ENCODE measurements around the gene SPIB.
A peak's percentile ranks its signal among the peaks of the same experiment; 100 is the strongest.

Gene SPIB

GRCh38 chr19:50418176-50419021 lies at the start of gene SPIB:
Gene SPIB, plus strand, starts transcription at chr19:50418938. Its CDS starts 25 bp downstream, at chr19:50418963.
- FAIRE-seq: no peak
- no peak for DNase-seq (ENCODE audit: insufficient read length, low spot score)

- FAIRE-seq: no peak
- no peak for DNase-seq (ENCODE audit: insufficient read length, low spot score)
Measured at GRCh38 chr19:50371914-50372475, 46.7 kb upstream of the SPIB start.

- peak; percentile 93 for FAIRE-seq
- DNase-seq (ENCODE audit: insufficient read length, low spot score): peak; percentile 83
Measured at GRCh38 chr19:50376166-50377050, 42.3 kb upstream of the SPIB start, which contains the start of gene NR1H2. Gene NR1H2, plus strand, starts transcription at chr19:50376457. Its CDS starts 1,149 bp downstream, at chr19:50377606.

GRCh38 chr19:50377051-50377461 lies 41.7 kb upstream of the SPIB start:
- FAIRE-seq: no peak
- DNase-seq (ENCODE audit: insufficient read length, low spot score): no peak

- DNase-seq (ENCODE audit: insufficient read length, low spot score): no peak
- FAIRE-seq: no peak
Measured at GRCh38 chr19:50377517-50377916, 41.2 kb upstream of the SPIB start.

GRCh38 chr19:50378169-50378862 lies 40.4 kb upstream of the SPIB start:
- no peak for FAIRE-seq
- no peak for DNase-seq (ENCODE audit: insufficient read length, low spot score)

- DNase-seq (ENCODE audit: insufficient read length, low spot score): no peak
- no peak for FAIRE-seq
Measured at GRCh38 chr19:50378863-50379236, 39.9 kb upstream of the SPIB start.

GRCh38 chr19:50379602-50380001 lies 39.1 kb upstream of the SPIB start:
- FAIRE-seq: no peak
- DNase-seq (ENCODE audit: insufficient read length, low spot score): no peak

GRCh38 chr19:50380137-50380536 lies 38.6 kb upstream of the SPIB start:
- FAIRE-seq (no peak), DNase-seq (ENCODE audit: insufficient read length, low spot score) (no peak)

GRCh38 chr19:50380751-50381151 lies 38.0 kb upstream of the SPIB start:
- FAIRE-seq: no peak
- no peak for DNase-seq (ENCODE audit: insufficient read length, low spot score)

- FAIRE-seq: no peak
Measured at GRCh38 chr19:50381881-50382729, 36.6 kb upstream of the SPIB start.

GRCh38 chr19:50383001-50383851 lies 35.5 kb upstream of the SPIB start:
- DNase-seq (ENCODE audit: insufficient read length, low spot score) (no peak), FAIRE-seq (no peak)

More at GRCh38 chr19:50381881-50382729, 36.6 kb upstream of the SPIB start:
- no peak for DNase-seq (ENCODE audit: insufficient read length, low spot score)

GRCh38 chr19:50383852-50384684 lies 34.7 kb upstream of the SPIB start, which contains the start of gene POLD1:
Gene POLD1, plus strand, starts transcription at chr19:50384347. Its CDS starts 14,505 bp downstream, at chr19:50398852.
- FAIRE-seq (peak; percentile 96), DNase-seq (ENCODE audit: insufficient read length, low spot score) (peak; percentile 95)

GRCh38 chr19:50384685-50385535 lies 33.8 kb upstream of the SPIB start:
- DNase-seq (ENCODE audit: insufficient read length, low spot score) (no peak), FAIRE-seq (no peak)

GRCh38 chr19:50387176-50387867 lies 31.4 kb upstream of the SPIB start:
- DNase-seq (ENCODE audit: insufficient read length, low spot score): no peak
- FAIRE-seq: no peak

GRCh38 chr19:50387868-50388245 lies 30.9 kb upstream of the SPIB start:
- no peak for DNase-seq (ENCODE audit: insufficient read length, low spot score)
- no peak for FAIRE-seq

Measured in HTR-8/SVneo (cell line).